H9 (cell line): ENCODE results near the gene LRCH1. TPM values are rescaled to one million over a fixed set of nuclear protein-coding genes. Genes with fewer than 3 reads are reported as not detected.

Experiments
- DNase-seq: peaks from one replicate; pipeline ENCODE4 v3.0.0-alpha.2; 2017
- H2AFZ ChIP-seq: one replicate; pipeline ENCODE4 v1.6.1; 2013; ENCODE audit warnings: mild to moderate bottlenecking, low read length, control low read depth, moderate library complexity
- H2AK5ac ChIP-seq: 2 replicates; pipeline ENCODE4 v1.6.1; 2013; ENCODE audit warnings: low read length, control low read depth, mixed read lengths; ENCODE audit not compliant: insufficient read length
- H2BK120ac ChIP-seq: one replicate; pipeline ENCODE4 v1.6.1; 2013; ENCODE audit warnings: low read depth, mild to moderate bottlenecking, low read length, control low read depth, inconsistent platforms; ENCODE audit not compliant: poor library complexity, severe bottlenecking
- H2BK12ac ChIP-seq: 2 replicates; pipeline ENCODE4 v1.6.1; 2013; ENCODE audit warnings: low read length, control low read depth, mixed read lengths, low read depth; ENCODE audit not compliant: insufficient read length
- H2BK15ac ChIP-seq: 2 replicates; pipeline ENCODE4 v1.6.1; 2013; ENCODE audit warnings: low read depth, low read length, control low read depth
- H2BK20ac ChIP-seq: one replicate; pipeline ENCODE4 v1.6.1; 2013; ENCODE audit warnings: low read depth, mild to moderate bottlenecking, low read length, control low read depth, inconsistent platforms; ENCODE audit not compliant: poor library complexity, severe bottlenecking
- H2BK5ac ChIP-seq: 2 replicates; pipeline ENCODE4 v1.6.1; 2013; ENCODE audit warnings: low read length, control low read depth, mixed read lengths; ENCODE audit not compliant: insufficient read length
- H3K14ac ChIP-seq: 2 replicates; pipeline ENCODE4 v1.6.1; 2013; ENCODE audit warnings: low read length, control low read depth; ENCODE audit not compliant: insufficient read depth
- H3K18ac ChIP-seq: 2 replicates; pipeline ENCODE4 v1.6.1; 2013; ENCODE audit warnings: low read depth, mild to moderate bottlenecking, mixed read lengths, low read length, control low read depth; ENCODE audit not compliant: insufficient read length
- H3K23ac ChIP-seq: 2 replicates; pipeline ENCODE4 v1.6.1; 2013; ENCODE audit warnings: low read length, control low read depth, mixed read lengths, low read depth; ENCODE audit not compliant: insufficient read length
- H3K23me2 ChIP-seq: 2 replicates; pipeline ENCODE4 v1.6.1; 2013; ENCODE audit warnings: low read depth, mild to moderate bottlenecking, mixed read lengths, low read length, control low read depth; ENCODE audit not compliant: insufficient read length, poor library complexity, severe bottlenecking
- H3K27ac ChIP-seq: 2 replicates; pipeline ENCODE4 v1.5.1; 2013; ENCODE audit warnings: low read length, control low read depth, mixed read lengths, low read depth; ENCODE audit not compliant: insufficient read length
- H3K27me3 ChIP-seq: 2 replicates; pipeline ENCODE4 v1.6.1; 2013; ENCODE audit warnings: low read length, control low read depth, inconsistent platforms; ENCODE audit not compliant: insufficient read depth
- H3K4ac ChIP-seq: 2 replicates; pipeline ENCODE4 v1.6.1; 2013; ENCODE audit warnings: low read depth, mild to moderate bottlenecking, control low read depth, inconsistent platforms, low read length, moderate library complexity
- H3K4me1 ChIP-seq: 2 replicates; pipeline ENCODE4 v1.6.1; 2013; ENCODE audit warnings: low read length, control low read depth, inconsistent platforms; ENCODE audit not compliant: insufficient read depth
- H3K4me2 ChIP-seq: 2 replicates; pipeline ENCODE4 v1.6.1; 2013; ENCODE audit warnings: low read length, control low read depth, mixed read lengths; ENCODE audit not compliant: insufficient read length, insufficient read depth
- H3K56ac ChIP-seq: 2 replicates; pipeline ENCODE4 v1.6.1; 2013; ENCODE audit warnings: low read depth, mild to moderate bottlenecking, mixed read lengths, low read length, control low read depth; ENCODE audit not compliant: insufficient read length
- H3K79me1 ChIP-seq: 2 replicates; pipeline ENCODE4 v1.6.1; 2013; ENCODE audit warnings: low read depth, mild to moderate bottlenecking, moderate library complexity, low read length, control low read depth, inconsistent platforms; ENCODE audit not compliant: insufficient read depth, poor library complexity, severe bottlenecking
- H3K79me2 ChIP-seq: 2 replicates; pipeline ENCODE4 v1.6.1; 2013; ENCODE audit warnings: low read length, control low read depth, inconsistent platforms; ENCODE audit not compliant: insufficient read depth
- H3K9ac ChIP-seq: 2 replicates; pipeline ENCODE4 v1.6.1; 2013; ENCODE audit warnings: low read length, control low read depth, mixed read lengths; ENCODE audit not compliant: insufficient read length; ENCODE audit errors: extremely low read depth
- H3K9me3 ChIP-seq: one replicate; pipeline ENCODE4 v1.6.1; 2013; ENCODE audit warnings: low read depth, low read length, inconsistent platforms; ENCODE audit not compliant: control insufficient read depth
- H3T11ph ChIP-seq: one replicate; pipeline ENCODE4 v1.6.1; 2013; ENCODE audit warnings: mild to moderate bottlenecking, low read length, control low read depth, inconsistent platforms
- H4K20me1 ChIP-seq: one replicate; pipeline ENCODE4 v1.6.1; 2013; ENCODE audit not compliant: control insufficient read depth, insufficient read length, insufficient read depth
- H4K5ac ChIP-seq: 2 replicates; pipeline ENCODE4 v1.6.1; 2013; ENCODE audit warnings: low read depth, mild to moderate bottlenecking, mixed read lengths, low read length, control low read depth; ENCODE audit not compliant: insufficient read length
- H4K8ac ChIP-seq: replicated peaks from 2 replicates; pipeline ENCODE4 v1.6.1; 2013; ENCODE audit warnings: low read length, control low read depth, mixed read lengths, low read depth; ENCODE audit not compliant: insufficient read length
- H4K91ac ChIP-seq: 2 replicates; pipeline ENCODE4 v1.6.1; 2013; ENCODE audit warnings: low read depth, mild to moderate bottlenecking, moderate library complexity, mixed read lengths, low read length, control low read depth; ENCODE audit not compliant: insufficient read length
- H3K27ac Mint-ChIP-seq, 3 experiments: 2 replicates in 2 of 3; 3 replicates in 1 of 3; pipeline ENCODE4 v1.8.0; 2020 to 2021; ENCODE audit warnings: mixed read lengths in 3 of 3, mild to moderate bottlenecking in 1 of 3, moderate library complexity in 1 of 3
- H3K27me3 Mint-ChIP-seq: 2 replicates; pipeline ENCODE4 v1.8.0; 2021; ENCODE audit warnings: low read depth, mild to moderate bottlenecking, moderate library complexity, mixed read lengths
- H3K36me3 Mint-ChIP-seq, 3 experiments: 2 replicates in 2 of 3; 3 replicates in 1 of 3; pipeline ENCODE4 v1.8.0; 2020 to 2021; ENCODE audit warnings: low read depth in 3 of 3, mixed read lengths in 3 of 3; ENCODE audit not compliant: insufficient read depth in 1 of 3
- H3K4me1 Mint-ChIP-seq, 2 experiments: 2 replicates each; pipeline ENCODE4 v1.8.0; 2020; ENCODE audit warnings: mixed read lengths in 2 of 2
- H3K4me3 Mint-ChIP-seq, 2 experiments: 2 replicates in 1 of 2; 3 replicates in 1 of 2; pipeline ENCODE4 v1.8.0; 2020 to 2021; ENCODE audit warnings: mild to moderate bottlenecking in 2 of 2, mixed read lengths in 2 of 2, moderate library complexity in 1 of 2
- H3K9me3 Mint-ChIP-seq, 2 experiments: 2 replicates in 1 of 2; 3 replicates in 1 of 2; pipeline ENCODE4 v1.8.0; 2020; ENCODE audit warnings: mild to moderate bottlenecking in 2 of 2, mixed read lengths in 2 of 2, moderate library complexity in 1 of 2
- CTCF ChIP-seq: fragments of 200-600 bp; sonication (generic); conservative IDR thresholded peaks from 3 replicates; pipeline ENCODE4 v1.8.0; 2021; ENCODE audit warnings: antibody characterized with exemption, mild to moderate bottlenecking
- WGBS: extraction: QIAGEN DNeasy Blood & Tissue Kit; methylation state at CpG from one replicate; pipeline ENCODE4 v1.1.7; 2013; ENCODE audit warnings: missing lambda C conversion rate, low lambda C conversion rate, mixed read lengths; ENCODE audit not compliant: insufficient read length; ENCODE audit errors: extremely low coverage; 5-methylcytosine and 5-hydroxymethylcytosine counted together
- total RNA-seq: library from RNA; stranded (reverse); gene quantifications from 2 replicates; pipeline ENCODE4 v1.2.1, GENCODE V29; 2021

Gene LRCH1
- total RNA-seq, 1 experiment from 2014 or later = 8.0 TPM

- Histone ChIP-seq H2BK5ac (no peak overlapping the region), H3K14ac (no peak overlapping the region), H4K20me1 (no peaks in the 10 kb centered on the region), H3K27ac (peak overlapping the region; percentile 46), H3K4me1 (no peaks in the 10 kb centered on the region; the same call in 1 of the 2 replicates), H3K79me1 (no peaks in the 10 kb centered on the region), H3K4ac (no peak overlapping the region), H2BK12ac (no peak overlapping the region), H4K8ac (no peak overlapping the region), H3K79me2 (no peaks in the 10 kb centered on the region), H3K27me3 (no peaks in the 10 kb centered on the region), H3K56ac (no peak overlapping the region), H2BK20ac (no peak overlapping the region), H2AFZ (no peak overlapping the region), H2BK15ac (no peak overlapping the region), H3K9me3 (no peaks in the 10 kb centered on the region), H2AK5ac (no peak overlapping the region), H3K4me2 (no peak overlapping the region), H4K91ac (no peak overlapping the region), H4K5ac (no peak overlapping the region), H3K9ac (no peak overlapping the region), H3T11ph (no peak overlapping the region), H3K23ac (no peak overlapping the region), H3K18ac (no peak overlapping the region), H3K23me2 (no peaks in the 10 kb centered on the region), H2BK120ac (no peak overlapping the region)
- H3K9me3 Mint-ChIP-seq = no peaks in the 10 kb centered on the region
- H3K4me1 Mint-ChIP-seq = peaks cover 34 to 45% of the 10 kb centered on the region in 2 experiments
- no peak overlapping the region for H3K4me3 Mint-ChIP-seq
- peak; percentile 50 for DNase-seq
- 0 out of 7 replicates have a peak, but pooled peaks cover 0 to 2% (median 0%) of the 10 kb centered on the region in 3 experiments for H3K36me3 Mint-ChIP-seq
- no peaks in the 10 kb centered on the region for H3K27me3 Mint-ChIP-seq
- whole genome bisulfite sequencing = no CpG with 5 or more reads among the region's 3 CpGs
- H3K27ac Mint-ChIP-seq = peak overlapping the region; percentile 29 to 85 (median 58)
- peak; percentile 39; the same call in 2 of the 3 replicates for TF ChIP-seq CTCF
These were observed 131.5 kb downstream of the LRCH1 start for GRCh38 chr13:46684287-46685001.
